GM21515 (cell line): ENCODE results near the gene MDC1.

ENCODE experiments used
- ATAC-seq: cut with Tn5 transposase; IDR thresholded peaks from one replicate; pipeline ENCODE4 v1.9.1; 2021; ENCODE audit not compliant: unreplicated experiment

Gene MDC1

DNA sequence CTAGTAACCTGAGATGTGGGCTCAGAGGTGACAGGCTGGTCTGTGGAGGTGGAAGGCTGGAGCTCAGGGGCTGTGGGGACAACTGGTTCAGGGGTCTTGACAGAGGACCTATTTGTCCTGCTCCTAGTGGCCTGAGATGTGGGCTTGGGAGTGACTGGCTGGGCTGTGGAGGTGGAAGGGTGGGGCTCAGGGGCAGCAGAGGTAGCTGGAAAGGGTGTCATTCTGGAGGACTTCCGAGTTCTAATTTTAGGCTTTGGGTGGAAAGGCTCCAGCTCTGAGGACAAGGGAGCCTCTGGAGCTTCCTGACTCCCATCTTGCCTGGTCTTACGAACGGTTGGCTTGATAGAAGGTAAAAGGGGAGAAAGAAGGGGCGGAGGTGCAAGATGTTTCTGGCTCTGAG is 11.5 kb downstream of the MDC1 start:
- ATAC-seq, result no peak

DNA sequence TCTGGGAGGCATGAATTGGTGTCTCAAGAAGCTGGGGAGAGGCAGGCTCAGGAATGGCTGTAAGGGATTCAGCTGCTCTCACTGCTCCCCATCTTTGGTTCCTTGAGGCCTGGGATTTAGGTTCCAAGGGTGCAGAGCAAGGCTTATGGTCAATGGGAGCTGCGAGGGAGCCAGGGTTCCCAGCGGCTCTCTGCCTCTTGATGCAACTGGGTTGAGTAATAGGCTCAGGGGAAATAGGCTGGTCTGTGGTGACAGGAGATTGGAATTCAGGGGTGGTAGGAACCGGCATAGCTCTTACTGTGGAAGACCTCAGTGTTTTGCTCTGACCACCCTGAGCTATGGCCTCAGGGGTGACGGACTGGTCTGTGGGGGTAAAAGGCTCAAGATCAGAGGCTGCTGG is 13.3 kb downstream of the MDC1 start:
- no peak for ATAC-seq

- ATAC-seq, result no peak
These were observed 14.1 kb downstream of the MDC1 start for GRCh38 chr6:30703011-30703410.

GRCh38 chr6:30700340-30700739 is 16.7 kb downstream of the MDC1 start:
- ATAC-seq, result no peak

GRCh38 chr6:30696432-30696831 is 20.6 kb downstream of the MDC1 start:
- no peak for ATAC-seq

GRCh38 chr6:30691208-30691847 is 25.8 kb downstream of the MDC1 start:
- no peak for ATAC-seq

- peak; percentile 31 for ATAC-seq
These were observed 26.5 kb downstream of the MDC1 start, which contains the start of gene NRM for GRCh38 chr6:30690403-30691207. NRM (minus strand) TSS chr6:30690984; CDS start chr6:30690974, 10 bp downstream.

- no peak for ATAC-seq
These were observed 27.1 kb downstream of the MDC1 start for GRCh38 chr6:30689985-30690384.

- ATAC-seq, result no peak
These were observed 27.8 kb downstream of the MDC1 start for GRCh38 chr6:30689022-30689865.

DNA sequence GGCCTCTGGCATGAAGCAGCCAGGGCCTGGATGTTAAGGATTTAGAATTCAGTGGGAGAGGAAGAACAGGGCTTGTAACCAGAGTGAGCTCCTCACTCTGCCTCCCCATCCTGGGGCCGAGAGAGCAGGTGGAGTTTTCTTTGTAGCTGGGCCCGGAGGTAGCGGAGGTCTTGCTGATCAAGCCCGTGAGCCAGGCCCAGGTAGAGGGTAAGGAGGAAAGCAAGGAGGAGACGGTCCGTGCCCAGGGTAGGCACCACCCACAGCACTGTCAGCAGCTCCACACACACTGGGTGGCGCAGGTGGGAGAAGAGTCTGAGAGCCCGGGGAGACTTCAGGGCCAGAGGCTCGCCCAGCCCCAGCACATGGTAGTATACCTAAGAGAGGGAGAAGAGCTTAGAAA is 28.5 kb downstream of the MDC1 start:
- no peak for ATAC-seq

DNA sequence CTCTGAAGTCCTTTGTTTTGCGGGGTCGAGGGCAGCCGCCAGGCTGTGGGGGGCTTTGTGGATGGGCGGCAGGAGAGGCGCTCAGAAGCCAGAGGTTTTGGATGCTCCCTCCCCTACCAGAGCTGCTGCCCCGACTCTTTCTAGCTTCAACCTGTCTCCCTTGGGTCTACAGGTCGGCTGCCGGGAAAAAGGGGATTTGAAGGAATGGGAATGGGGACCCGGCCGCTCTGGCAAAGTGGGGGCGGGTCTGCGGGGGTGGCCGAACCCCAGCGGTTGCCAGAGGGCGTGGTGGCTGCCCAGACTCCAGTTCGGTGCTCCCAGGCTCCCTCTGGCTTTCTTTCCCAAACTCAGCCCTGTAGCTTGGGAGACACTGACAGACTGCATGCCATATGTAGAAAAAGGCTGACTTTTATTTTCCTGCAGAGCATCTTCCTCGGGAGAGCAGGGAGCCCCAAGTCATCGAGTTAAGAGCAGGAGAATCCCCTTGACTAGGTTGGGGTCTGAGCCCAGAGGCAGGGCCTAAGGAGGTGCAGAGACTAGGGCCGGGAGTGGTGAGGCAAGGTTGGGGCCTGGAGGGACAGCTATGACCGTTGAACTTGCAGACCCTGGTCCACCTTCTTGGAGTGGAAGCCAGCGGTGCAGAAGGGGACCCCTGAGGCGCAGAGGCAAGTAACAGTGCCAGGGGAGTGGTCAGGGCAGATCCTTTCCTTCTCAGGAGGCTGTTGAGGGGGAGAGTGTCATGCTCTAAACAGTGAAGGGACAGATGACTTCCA is 29.2 kb downstream of the MDC1 start:
- ATAC-seq, result no peak

DNA sequence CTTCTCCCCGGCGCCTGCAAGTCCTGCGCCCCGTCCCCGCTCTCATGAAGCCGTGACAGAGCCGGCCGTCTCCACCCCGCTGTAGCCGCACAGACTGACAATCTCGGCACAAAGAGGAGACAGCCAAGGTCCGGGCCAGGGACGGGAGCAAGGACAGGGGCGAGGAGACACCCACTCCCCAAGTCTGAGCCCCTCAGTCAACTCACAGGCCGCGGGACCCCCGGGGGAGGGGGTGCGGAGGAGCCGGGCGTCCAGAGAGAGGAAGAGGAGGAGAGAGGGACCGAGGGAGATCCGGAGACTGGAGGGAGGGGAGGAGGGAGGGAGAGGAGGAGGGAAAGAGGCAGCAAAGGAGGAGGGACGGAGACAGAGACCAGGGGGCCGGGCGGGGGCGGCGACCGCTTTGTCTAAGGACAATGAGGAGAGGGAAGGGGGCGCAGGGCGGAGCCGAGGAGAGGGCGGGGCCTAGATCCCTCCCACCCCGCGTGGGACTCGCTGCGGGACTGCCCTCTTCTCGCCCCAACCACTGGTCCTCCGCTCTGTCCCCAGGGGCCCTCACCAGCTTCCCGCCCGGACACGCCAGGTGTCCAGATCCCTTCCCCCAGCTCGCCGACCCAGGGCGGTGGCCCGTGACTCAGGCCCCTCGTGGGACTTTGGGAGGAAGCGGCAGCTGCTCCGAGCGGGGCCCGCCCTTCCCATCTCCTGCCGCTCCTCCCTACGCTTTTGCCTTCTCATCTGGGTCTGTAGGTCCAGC is 30.0 kb downstream of the MDC1 start:
- ATAC-seq, result peak; percentile 35

DNA sequence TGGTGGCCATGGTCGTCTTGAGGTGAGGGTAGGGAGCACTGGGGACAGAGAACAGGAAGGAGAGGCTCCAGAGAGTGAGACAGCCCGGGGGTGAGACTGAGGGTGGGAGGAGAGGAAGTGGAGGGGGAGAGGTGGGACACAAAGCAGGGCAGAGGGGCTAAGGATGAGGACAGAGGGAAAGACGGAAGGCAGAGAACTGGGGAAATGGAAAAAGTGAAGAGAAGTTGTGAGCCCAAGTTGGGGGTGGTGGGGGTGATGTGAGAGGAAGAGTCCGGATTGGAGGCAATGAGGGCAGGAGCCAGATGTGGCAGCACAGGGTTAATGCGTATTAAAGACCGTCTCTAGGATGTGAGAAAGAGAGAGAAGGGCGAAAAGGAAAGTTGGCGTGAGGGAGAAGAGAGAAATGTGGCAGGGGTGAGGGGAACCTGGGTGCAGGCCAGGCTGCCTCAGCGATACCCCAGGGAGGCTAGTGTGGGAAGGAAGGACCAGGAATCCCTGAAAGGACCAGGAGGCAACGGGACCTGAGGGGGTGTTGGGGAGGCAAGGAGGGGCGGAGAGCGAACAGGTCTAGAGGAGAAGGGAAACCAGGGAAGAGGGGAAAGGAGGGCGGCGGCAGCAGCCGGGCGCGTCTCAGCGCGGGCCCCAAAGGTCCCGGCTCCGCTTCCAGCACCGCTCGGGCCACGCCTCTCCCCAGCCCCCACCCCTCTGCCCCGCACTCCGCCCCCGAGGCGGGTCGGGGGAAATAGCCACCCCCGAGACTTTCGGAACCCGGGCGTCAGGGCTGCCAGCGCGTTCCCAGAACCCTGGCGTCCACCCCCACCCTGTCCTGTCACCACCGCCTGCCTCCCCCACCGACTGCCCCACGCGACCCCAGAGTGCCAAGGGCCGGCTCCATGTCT is 30.8 kb downstream of the MDC1 start, which contains the start of gene PPP1R18:
TSS of gene PPP1R18 (minus strand) at position 637 of the 899 bp plus-strand sequence. CDS start at position 10, 627 bp downstream.
- no peak for ATAC-seq

DNA sequence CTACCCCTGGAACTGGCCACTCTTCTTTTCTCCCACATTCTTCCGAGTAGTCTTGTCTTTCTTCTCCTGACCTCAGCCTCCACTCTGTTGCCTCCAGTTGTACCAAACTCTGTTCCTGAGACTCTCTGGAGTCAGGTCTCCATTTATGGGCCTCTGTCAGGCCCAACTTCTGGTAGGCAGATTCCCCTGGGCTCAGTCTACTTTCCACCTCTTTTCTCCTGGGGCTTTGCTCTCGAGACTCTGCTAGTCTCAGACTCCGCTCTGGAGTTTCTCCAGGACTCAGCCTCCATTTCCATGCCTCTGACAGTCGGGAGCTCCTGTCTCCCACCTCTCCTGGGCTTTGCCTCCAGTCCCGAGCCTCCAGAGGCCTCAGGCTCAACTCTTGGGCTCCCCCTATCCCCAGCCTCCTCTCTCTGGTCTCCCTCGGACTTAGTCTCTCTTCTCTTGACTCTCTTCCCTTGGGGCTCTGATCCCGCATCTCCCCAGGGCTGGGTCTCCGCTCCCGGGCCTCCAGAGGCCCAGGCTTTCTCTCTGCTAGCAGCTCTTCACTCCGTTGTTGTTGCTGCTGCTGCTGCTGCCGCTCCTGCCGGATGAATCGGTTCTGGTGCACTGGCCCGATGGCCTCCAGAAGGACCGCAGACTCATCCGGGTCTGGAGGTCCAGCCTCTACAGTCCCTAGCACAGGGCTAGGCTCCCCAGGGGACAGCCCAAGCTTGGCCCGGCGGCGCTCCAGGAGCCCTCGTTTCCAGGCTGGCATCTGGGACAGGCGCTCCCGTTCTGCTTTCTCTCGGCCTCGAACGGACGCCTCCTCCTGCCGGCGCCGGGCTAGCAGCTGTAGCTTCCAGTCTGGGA is 31.7 kb downstream of the MDC1 start:
- ATAC-seq, result no peak

GRCh38 chr6:30684386-30685156 is 32.5 kb downstream of the MDC1 start:
- ATAC-seq, result no peak

DNA sequence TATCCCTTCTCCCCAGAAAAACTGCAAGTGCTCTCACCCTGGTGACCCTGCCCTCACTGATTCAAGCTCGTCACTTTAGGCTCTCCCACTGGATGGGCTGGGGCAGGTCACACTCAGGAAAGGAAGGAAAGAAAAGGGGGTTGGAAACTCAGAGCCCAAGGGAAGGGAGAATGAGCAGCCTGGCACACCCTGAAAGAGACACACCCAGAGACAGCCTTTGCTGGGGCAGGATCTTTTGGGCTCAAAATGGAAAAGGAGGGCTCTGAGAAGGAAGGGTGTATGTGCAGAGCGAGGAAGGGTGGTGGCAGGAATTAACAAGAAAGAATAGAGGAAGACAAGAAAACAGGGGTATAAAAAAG is 33.1 kb downstream of the MDC1 start:
- no peak for ATAC-seq

- ATAC-seq, result no peak
These were observed 33.7 kb downstream of the MDC1 start for GRCh38 chr6:30683183-30683979.
